Esophagus (tissue), 2 donors: ENCODE data around the gene OTOGL. TPM values are rescaled to one million over a fixed set of nuclear protein-coding genes. Genes with fewer than 3 reads are reported as not detected.
"Not testable (repeated sequence)": the region's sequence is repeated elsewhere in the genome, so short reads cannot be mapped to it uniquely, and the experiment has no call there.

ENCODE experiments used
- H3K27ac ChIP-seq, 2 donors: one replicate each; pipeline ENCODE4 v1.5.1; 2013; ENCODE audit warnings: low read depth in 2 of 2, mild to moderate bottlenecking in 2 of 2, inconsistent platforms in 1 of 2, low read length in 1 of 2, moderate library complexity in 1 of 2
- H3K27me3 ChIP-seq, 2 donors: one replicate each; pipeline ENCODE4 v1.6.1; 2013; ENCODE audit warnings: low read length in 2 of 2, control low read depth in 1 of 2, mild to moderate bottlenecking in 1 of 2; ENCODE audit not compliant: insufficient read depth in 2 of 2, control insufficient read depth in 1 of 2
- H3K36me3 ChIP-seq, 2 donors: one replicate each; pipeline ENCODE4 v1.6.1; 2013; ENCODE audit warnings: low read length in 1 of 2; ENCODE audit not compliant: control insufficient read depth in 2 of 2, insufficient read depth in 2 of 2
- H3K4me1 ChIP-seq, 2 donors: one replicate each; pipeline ENCODE4 v1.6.1; 2013; ENCODE audit warnings: low read length in 1 of 2; ENCODE audit not compliant: control insufficient read depth in 2 of 2, insufficient read depth in 2 of 2
- H3K4me3 ChIP-seq, 2 donors: one replicate each; pipeline ENCODE4 v1.5.1; 2013; ENCODE audit warnings: low read length in 2 of 2, mild to moderate bottlenecking in 2 of 2, low read depth in 1 of 2, moderate library complexity in 1 of 2
- H3K9me3 ChIP-seq, 2 donors: one replicate each; pipeline ENCODE4 v1.6.1; 2013; ENCODE audit warnings: mild to moderate bottlenecking in 2 of 2, low read depth in 1 of 2, low read length in 1 of 2, moderate library complexity in 1 of 2; ENCODE audit not compliant: control insufficient read depth in 2 of 2, insufficient read depth in 1 of 2
- WGBS, 2 donors: extraction: QIAGEN DNeasy Blood & Tissue Kit; methylation state at CpG; one replicate each; pipeline ENCODE4 v1.1.7; 2013; 5-methylcytosine and 5-hydroxymethylcytosine counted together
- polyA plus RNA-seq, 2 donors: library from polyadenylated mRNA; stranded (reverse); fragments of 200-250 nt; gene quantifications; one replicate each; pipeline ENCODE4 v1.2.3, GENCODE V29; 2013
- donor health status: healthy with polysubstance abuse.
- donor health status: Bipolar disorder and iron deficiency.

The OTOGL gene
- polyA plus RNA-seq, 2 donors, result 0.11 to 0.39 TPM

DNA sequence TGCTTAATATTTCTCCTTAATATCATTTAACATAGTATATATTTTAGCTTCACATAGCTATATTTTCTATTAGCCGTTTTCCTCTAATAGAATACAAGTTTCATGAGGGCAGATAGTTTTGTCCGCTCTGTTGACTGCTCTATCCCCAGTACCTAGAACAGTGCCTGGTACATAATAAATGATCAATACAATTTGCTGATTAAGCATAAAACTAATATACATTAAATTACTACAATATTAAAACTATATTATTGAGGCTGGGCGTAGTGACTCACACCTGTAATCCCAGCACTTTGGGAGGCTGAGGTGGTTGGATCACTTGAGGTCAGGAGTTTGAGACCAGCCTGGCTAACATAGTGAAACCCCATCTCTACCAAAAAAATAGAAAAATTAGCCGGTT, 128.6 kb downstream of the OTOGL start:
- H3K4me1 ChIP-seq, H3K4me3 ChIP-seq, H3K27me3 ChIP-seq, H3K9me3 ChIP-seq, H3K27ac ChIP-seq, H3K36me3 ChIP-seq: not testable (repeated sequence)
- whole genome bisulfite sequencing, 2 donors, result 96 to 97% methylated on average over 4 of the region's 4 CpGs

- no peaks in the 10 kb centered on the region for H3K9me3 ChIP-seq
- no peaks in the 10 kb centered on the region for H3K27me3 ChIP-seq
- no peak overlapping the region for H3K4me3 ChIP-seq
- H3K27ac ChIP-seq, result no peak overlapping the region
- WGBS, 2 donors, result 46 to 52% methylated on average over 3 of the region's 3 CpGs
- no peaks in the 10 kb centered on the region for H3K36me3 ChIP-seq
- no peaks in the 10 kb centered on the region for H3K4me1 ChIP-seq
Observed at GRCh38 chr12:80230068-80230467, 130.7 kb downstream of the OTOGL start.

GRCh38 chr12:80232837-80233236, 133.5 kb downstream of the OTOGL start:
- no peak overlapping the region for H3K4me3 ChIP-seq
- WGBS, 2 donors, result 76 to 80% methylated on average over 1 of the region's 1 CpG

DNA sequence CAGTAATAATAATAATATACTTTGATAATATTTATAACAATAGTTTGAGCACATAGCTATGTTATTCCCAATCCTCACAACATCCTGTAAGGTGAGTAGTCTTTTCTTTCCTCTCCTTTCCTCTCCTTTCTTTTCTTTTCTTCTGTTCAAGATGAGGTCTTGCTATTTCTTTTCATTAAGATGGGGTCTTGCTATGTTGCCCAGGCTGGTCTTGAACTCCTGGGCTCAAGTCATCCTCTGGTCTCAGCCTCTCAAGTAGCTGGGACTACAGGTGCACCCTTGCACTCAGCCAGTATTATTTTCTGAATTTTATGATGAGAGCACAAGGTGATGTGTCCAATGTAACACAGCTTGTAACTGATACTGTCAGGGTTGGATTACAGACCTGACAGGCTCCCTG, 134.6 kb downstream of the OTOGL start:
- H3K9me3 ChIP-seq, result no peaks in the 10 kb centered on the region
- no peaks in the 10 kb centered on the region for H3K4me1 ChIP-seq
- no peaks in the 10 kb centered on the region for H3K27me3 ChIP-seq
- H3K27ac ChIP-seq, result no peak overlapping the region
- no peaks in the 10 kb centered on the region for H3K36me3 ChIP-seq
- H3K4me3 ChIP-seq, result no peak overlapping the region

More at GRCh38 chr12:80232837-80233236, 133.5 kb downstream of the OTOGL start:
- Histone ChIP-seq H3K27ac (no peak overlapping the region), H3K4me1 (no peaks in the 10 kb centered on the region), H3K27me3 (no peaks in the 10 kb centered on the region), H3K9me3 (no peaks in the 10 kb centered on the region), H3K36me3 (no peaks in the 10 kb centered on the region)

GRCh38 chr12:80234667-80235066, 135.3 kb downstream of the OTOGL start:
- WGBS, 2 donors, result 67 to 75% methylated on average over 3 of the region's 3 CpGs
- Histone ChIP-seq H3K4me3 (no peak overlapping the region), H3K27ac (no peak overlapping the region), H3K36me3 (no peaks in the 10 kb centered on the region), H3K27me3 (no peaks in the 10 kb centered on the region), H3K4me1 (no peaks in the 10 kb centered on the region), H3K9me3 (no peaks in the 10 kb centered on the region)

GRCh38 chr12:80235944-80236343, 136.6 kb downstream of the OTOGL start:
- Histone ChIP-seq H3K9me3 (no peaks in the 10 kb centered on the region), H3K4me1 (no peaks in the 10 kb centered on the region), H3K27me3 (no peaks in the 10 kb centered on the region), H3K27ac (no peak overlapping the region), H3K4me3 (no peak overlapping the region), H3K36me3 (no peaks in the 10 kb centered on the region)

- Histone ChIP-seq H3K4me3 (no peak overlapping the region), H3K4me1 (no peaks in the 10 kb centered on the region)
Observed at GRCh38 chr12:80239867-80240266, 140.5 kb downstream of the OTOGL start.

GRCh38 chr12:80241576-80242273, 142.4 kb downstream of the OTOGL start:
- no peak overlapping the region for H3K27ac ChIP-seq
- 48 to 59% methylated on average over 5 of the region's 5 CpGs for WGBS, 2 donors

More at GRCh38 chr12:80239867-80240266, 140.5 kb downstream of the OTOGL start:
- Histone ChIP-seq H3K27me3 (no peaks in the 10 kb centered on the region), H3K27ac (no peak overlapping the region), H3K36me3 (no peaks in the 10 kb centered on the region), H3K9me3 (no peaks in the 10 kb centered on the region)

GRCh38 chr12:80242321-80242720, 143.0 kb downstream of the OTOGL start:
- WGBS, 2 donors, result 18 to 39% methylated on average over 1 of the region's 1 CpG
- no peak overlapping the region for H3K27ac ChIP-seq
- no peaks in the 10 kb centered on the region for H3K27me3 ChIP-seq
- no peaks in the 10 kb centered on the region for H3K9me3 ChIP-seq
- no peaks in the 10 kb centered on the region for H3K4me1 ChIP-seq
- H3K4me3 ChIP-seq, result no peak overlapping the region
- H3K36me3 ChIP-seq, result no peaks in the 10 kb centered on the region

More at GRCh38 chr12:80241576-80242273, 142.4 kb downstream of the OTOGL start:
- H3K27me3 ChIP-seq, result no peaks in the 10 kb centered on the region
- H3K36me3 ChIP-seq, result no peaks in the 10 kb centered on the region
- no peaks in the 10 kb centered on the region for H3K4me1 ChIP-seq
- H3K4me3 ChIP-seq, result no peak overlapping the region
- H3K9me3 ChIP-seq, result no peaks in the 10 kb centered on the region

- not testable (repeated sequence) for H3K9me3 ChIP-seq, H3K4me3 ChIP-seq, H3K27me3 ChIP-seq, H3K36me3 ChIP-seq, H3K27ac ChIP-seq, H3K4me1 ChIP-seq
- 66 to 69% methylated on average over 20 of the region's 20 CpGs for WGBS, 2 donors
Observed at GRCh38 chr12:80249581-80249980, 150.2 kb downstream of the OTOGL start.
